ENCODE measurements around the gene BRI3BP.

Gene BRI3BP

DNA sequence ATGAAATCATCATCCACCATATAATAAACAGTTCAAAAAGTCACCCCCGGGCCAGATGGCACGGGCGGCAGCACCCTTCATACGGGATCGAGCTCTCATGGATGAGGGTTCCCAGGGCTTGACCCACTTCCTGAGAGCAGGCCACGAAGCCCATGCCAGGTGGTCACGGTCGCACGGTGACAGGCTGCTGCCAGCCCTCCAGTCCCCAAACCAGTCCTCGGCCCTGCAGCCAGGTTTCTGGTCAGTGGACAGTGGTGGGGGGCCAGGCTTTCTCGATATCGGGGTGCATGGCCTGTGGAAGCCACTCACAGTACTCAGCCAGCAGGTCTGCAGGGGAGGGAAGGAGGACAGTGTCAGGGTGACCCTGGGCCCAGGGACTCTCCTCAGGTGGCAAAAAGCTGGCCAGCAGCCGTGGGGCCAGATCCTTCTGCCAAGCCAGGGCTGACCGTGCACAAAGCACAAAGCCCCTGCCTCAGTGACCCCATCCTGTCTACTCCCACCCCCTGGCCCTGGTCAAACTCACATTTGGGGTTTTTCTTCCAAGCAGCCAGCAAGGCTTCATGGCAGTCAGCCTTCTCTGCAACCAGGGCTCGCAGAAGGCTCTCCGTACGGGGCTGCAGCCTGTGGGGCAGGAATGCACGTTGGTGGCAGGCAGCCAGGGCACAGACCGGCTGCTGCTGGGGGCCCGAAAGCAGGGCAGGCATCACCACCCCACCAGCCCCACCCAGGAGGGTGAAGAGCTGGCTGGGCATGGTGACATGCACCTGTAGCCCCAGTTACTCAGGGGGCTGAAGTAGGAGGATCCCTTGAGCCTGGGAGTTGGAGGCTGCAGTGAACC is 45.7 kb upstream of the BRI3BP start:
- TF ChIP-seq CTCF (conservative IDR thresholded peaks at IDR 0.05; ENCODE audit: low read length) (no peak), EZH2phosphoT487 (IDR thresholded peaks at IDR 0.05; ENCODE audit: borderline replicate concordance) (no peak)
- Histone ChIP-seq H3K9me2 (replicated peaks; ENCODE audit: low read depth, low read length) (no peaks in the 10 kb centered on the region), H3K4me1 (ENCODE audit: insufficient read depth, low read length, poor library complexity, severe bottlenecking) (no peaks in the 10 kb centered on the region), H3K79me2 (ENCODE audit: insufficient read depth, low read length) (no peaks in the 10 kb centered on the region), H3K4me2 (ENCODE audit: low read depth, low read length, poor library complexity, severe bottlenecking) (no peak overlapping the region), H3K9ac (ENCODE audit: low read depth, low read length, poor library complexity, severe bottlenecking) (no peak overlapping the region), H3K9me3 (ENCODE audit: insufficient read depth, low read depth, low read length) (no peaks in the 10 kb centered on the region), H2AFZ (ENCODE audit: low read length) (no peak overlapping the region), H3K27me3 (ENCODE audit: insufficient read depth, low read length, poor library complexity, severe bottlenecking) (no peaks in the 10 kb centered on the region), H3F3A (ENCODE audit: low read depth) (no peaks in the 10 kb centered on the region), H3K4me3 (ENCODE audit: low read length, poor library complexity, severe bottlenecking) (no peak overlapping the region), H3K36me3 (ENCODE audit: insufficient read depth, low read length) (peaks cover 4% of the 10 kb centered on the region; the same call in 1 of the 2 replicates), H4K20me1 (ENCODE audit: insufficient read depth, low read length, poor library complexity, severe bottlenecking) (no peaks in the 10 kb centered on the region)

GRCh38 chr12:124949066-124949465 is 44.4 kb upstream of the BRI3BP start:
- H3K9ac ChIP-seq (ENCODE audit: low read depth, low read length, poor library complexity, severe bottlenecking): no peak overlapping the region
- no peaks in the 10 kb centered on the region for H4K20me1 ChIP-seq (ENCODE audit: insufficient read depth, low read length, poor library complexity, severe bottlenecking)
- H3K79me2 ChIP-seq (ENCODE audit: insufficient read depth, low read length): no peaks in the 10 kb centered on the region
- no peaks in the 10 kb centered on the region for H3K9me3 ChIP-seq (ENCODE audit: insufficient read depth, low read depth, low read length)
- H3K27me3 ChIP-seq (ENCODE audit: insufficient read depth, low read length, poor library complexity, severe bottlenecking): no peaks in the 10 kb centered on the region
- TF ChIP-seq EZH2phosphoT487 (IDR thresholded peaks at IDR 0.05; ENCODE audit: borderline replicate concordance): no peak
- TF ChIP-seq CTCF (conservative IDR thresholded peaks at IDR 0.05; ENCODE audit: low read length): no peak
- H3K36me3 ChIP-seq (ENCODE audit: insufficient read depth, low read length): peaks cover 4% of the 10 kb centered on the region; the same call in 1 of the 2 replicates
- no peaks in the 10 kb centered on the region for H3K9me2 ChIP-seq (replicated peaks; ENCODE audit: low read depth, low read length)
- H3K4me2 ChIP-seq (ENCODE audit: low read depth, low read length, poor library complexity, severe bottlenecking): no peak overlapping the region
- H3K4me1 ChIP-seq (ENCODE audit: insufficient read depth, low read length, poor library complexity, severe bottlenecking): no peaks in the 10 kb centered on the region
- H2AFZ ChIP-seq (ENCODE audit: low read length): no peak overlapping the region
- H3F3A ChIP-seq (ENCODE audit: low read depth): no peaks in the 10 kb centered on the region
- H3K4me3 ChIP-seq (ENCODE audit: low read length, poor library complexity, severe bottlenecking): no peak overlapping the region

DNA sequence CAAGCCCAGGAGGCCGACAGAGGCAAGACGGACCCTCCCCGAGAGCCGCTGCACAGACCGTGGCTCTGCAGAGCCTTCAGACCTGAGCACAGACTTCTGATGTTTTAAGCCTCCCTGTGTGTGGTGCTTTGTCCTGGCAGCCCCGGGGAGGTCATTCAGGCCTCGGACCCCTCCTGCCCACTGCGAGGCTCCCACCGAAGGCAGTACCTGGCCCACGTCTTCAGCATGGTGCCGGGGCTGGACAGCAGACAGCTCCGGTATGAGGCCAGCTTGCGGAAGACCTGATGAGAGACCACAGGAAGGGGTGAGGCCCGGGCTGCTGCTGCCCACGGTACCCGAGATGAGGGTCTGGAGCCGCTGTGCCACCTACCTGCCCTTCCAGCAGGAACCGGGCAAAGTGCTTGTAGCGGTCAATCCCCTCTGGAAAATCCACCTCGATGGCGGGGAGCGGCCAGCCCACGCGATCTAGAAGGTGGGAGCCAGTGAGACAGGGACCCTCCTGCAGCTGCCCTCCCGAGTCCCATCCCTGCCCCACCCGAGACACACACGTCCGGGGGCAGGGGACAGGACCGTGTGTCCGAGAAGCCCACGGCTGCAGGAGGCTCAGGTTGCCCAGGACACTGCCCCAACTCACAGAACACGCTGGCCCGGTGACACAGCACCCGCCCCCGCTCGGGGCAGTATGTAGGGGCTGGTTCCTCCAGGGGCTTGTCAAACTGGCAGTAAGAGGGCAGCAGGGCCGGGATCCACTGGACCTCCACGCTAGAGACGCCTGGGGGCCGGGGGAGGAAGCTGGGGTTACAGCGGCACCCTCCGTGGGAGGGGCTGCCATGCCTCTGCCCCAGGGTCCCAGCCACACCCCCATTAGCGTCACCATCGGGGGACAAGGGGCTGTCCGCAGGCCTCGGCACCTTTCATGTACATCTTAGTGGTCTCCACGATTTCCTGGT is 43.4 kb upstream of the BRI3BP start:
- Histone ChIP-seq H2AFZ (ENCODE audit: low read length) (no peak overlapping the region), H3K9ac (ENCODE audit: low read depth, low read length, poor library complexity, severe bottlenecking) (no peak overlapping the region), H3K36me3 (ENCODE audit: insufficient read depth, low read length) (peaks cover 7% of the 10 kb centered on the region; the same call in 1 of the 2 replicates), H3K4me2 (ENCODE audit: low read depth, low read length, poor library complexity, severe bottlenecking) (no peak overlapping the region), H3F3A (ENCODE audit: low read depth) (no peaks in the 10 kb centered on the region), H4K20me1 (ENCODE audit: insufficient read depth, low read length, poor library complexity, severe bottlenecking) (no peaks in the 10 kb centered on the region), H3K79me2 (ENCODE audit: insufficient read depth, low read length) (no peaks in the 10 kb centered on the region), H3K9me2 (replicated peaks; ENCODE audit: low read depth, low read length) (no peaks in the 10 kb centered on the region), H3K4me1 (ENCODE audit: insufficient read depth, low read length, poor library complexity, severe bottlenecking) (no peaks in the 10 kb centered on the region), H3K27me3 (ENCODE audit: insufficient read depth, low read length, poor library complexity, severe bottlenecking) (no peaks in the 10 kb centered on the region), H3K9me3 (ENCODE audit: insufficient read depth, low read depth, low read length) (no peaks in the 10 kb centered on the region), H3K4me3 (ENCODE audit: low read length, poor library complexity, severe bottlenecking) (no peak overlapping the region)
- TF ChIP-seq CTCF (conservative IDR thresholded peaks at IDR 0.05; ENCODE audit: low read length) (no peak), EZH2phosphoT487 (IDR thresholded peaks at IDR 0.05; ENCODE audit: borderline replicate concordance) (no peak)

Measured in Loucy (cell line).